22Rv1 (cell line): ENCODE measurements around the gene MMP21.

ENCODE experiments used
- ZFX ChIP-seq: fragments of 450-650 bp; IDR thresholded peaks from 2 replicates; pipeline ENCODE4 v1.6.1; 2017; ENCODE audit warnings: antibody characterized with exemption, borderline replicate concordance
- TF ChIP-seq, protein P1 (sequence below): fragments of 450-650 bp; IDR thresholded peaks from 2 replicates; pipeline ENCODE4 v1.5.1; 2017; ENCODE audit warnings: mild to moderate bottlenecking

DNA sequence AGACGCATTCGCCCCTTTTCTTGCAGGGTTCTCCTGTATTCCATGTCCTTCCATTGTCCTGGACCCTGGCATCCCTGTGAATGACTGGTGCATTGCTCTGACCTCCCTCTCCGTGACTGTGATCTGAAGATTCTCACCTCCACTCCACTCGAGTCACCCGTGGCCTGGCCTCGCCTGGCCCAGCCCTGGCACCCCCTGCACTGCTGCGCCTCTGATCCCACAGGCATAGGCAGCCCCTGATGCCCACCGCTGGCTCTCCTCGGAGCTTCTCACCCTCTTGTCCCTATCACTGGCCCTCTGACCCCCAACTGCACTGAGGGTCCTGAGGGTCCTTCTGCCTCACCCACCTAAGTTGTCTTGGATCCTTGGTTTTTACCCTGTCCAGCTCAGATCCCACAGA, 2.2 kb upstream of the MMP21 start:
- TF ChIP-seq, protein P1, sequence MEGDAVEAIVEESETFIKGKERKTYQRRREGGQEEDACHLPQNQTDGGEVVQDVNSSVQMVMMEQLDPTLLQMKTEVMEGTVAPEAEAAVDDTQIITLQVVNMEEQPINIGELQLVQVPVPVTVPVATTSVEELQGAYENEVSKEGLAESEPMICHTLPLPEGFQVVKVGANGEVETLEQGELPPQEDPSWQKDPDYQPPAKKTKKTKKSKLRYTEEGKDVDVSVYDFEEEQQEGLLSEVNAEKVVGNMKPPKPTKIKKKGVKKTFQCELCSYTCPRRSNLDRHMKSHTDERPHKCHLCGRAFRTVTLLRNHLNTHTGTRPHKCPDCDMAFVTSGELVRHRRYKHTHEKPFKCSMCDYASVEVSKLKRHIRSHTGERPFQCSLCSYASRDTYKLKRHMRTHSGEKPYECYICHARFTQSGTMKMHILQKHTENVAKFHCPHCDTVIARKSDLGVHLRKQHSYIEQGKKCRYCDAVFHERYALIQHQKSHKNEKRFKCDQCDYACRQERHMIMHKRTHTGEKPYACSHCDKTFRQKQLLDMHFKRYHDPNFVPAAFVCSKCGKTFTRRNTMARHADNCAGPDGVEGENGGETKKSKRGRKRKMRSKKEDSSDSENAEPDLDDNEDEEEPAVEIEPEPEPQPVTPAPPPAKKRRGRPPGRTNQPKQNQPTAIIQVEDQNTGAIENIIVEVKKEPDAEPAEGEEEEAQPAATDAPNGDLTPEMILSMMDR: no peak
- no peak for TF ChIP-seq ZFX
